ENCODE measurements around the gene CKS2. TPM values are rescaled to one million over a fixed set of nuclear protein-coding genes. Genes with fewer than 3 reads are reported as not detected.

The CKS2 gene
- total RNA-seq, 4 donors from 2014 or later: 2.8 to 16.3 (median 11.2) TPM

DNA sequence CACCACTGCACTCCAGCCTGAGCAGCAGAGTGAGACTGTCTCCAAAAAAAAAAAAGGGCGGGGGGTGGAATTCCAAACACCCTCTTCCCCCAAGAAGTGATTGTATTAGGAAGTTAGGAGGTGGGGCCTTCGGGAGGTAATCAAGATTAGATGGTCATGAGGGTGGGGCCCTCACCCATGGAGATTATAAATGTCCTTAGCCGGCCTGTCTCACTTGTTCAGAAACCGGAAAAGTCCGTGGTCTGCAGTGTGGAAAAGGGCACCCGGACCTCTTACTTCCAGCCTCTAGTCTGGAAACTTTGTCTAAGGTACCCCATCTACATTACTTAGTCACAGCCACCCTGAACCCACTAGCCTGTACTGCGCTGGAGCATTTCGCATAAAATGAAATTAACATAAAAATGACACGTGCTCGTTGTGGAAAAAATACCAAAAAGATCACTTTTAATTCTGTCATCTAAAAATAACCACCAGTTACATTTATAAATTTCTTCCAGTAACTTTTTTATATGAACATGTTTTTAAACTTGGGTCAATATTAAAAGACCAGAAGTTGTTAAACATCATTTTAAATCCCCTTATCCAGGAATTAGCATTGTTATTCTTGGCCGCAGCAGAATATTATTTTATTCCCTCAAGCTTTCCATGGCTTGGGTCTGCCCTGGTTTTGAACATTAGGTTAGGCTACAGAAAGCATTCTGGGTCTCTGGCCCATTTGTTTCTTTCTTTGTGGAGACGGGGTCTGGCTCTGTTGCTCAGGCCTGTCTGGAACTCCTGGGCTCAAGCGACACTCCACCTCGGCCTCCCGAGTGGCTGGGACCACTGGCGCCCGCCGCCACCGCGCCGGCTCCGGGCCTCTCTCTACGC is 1.2 kb upstream of the CKS2 start:
- H3K4me3 ChIP-seq (replicated peaks in 1 of 3): peak overlapping the region; percentile 27 to 86 (median 76)
- no peaks in the 10 kb centered on the region for H3K27me3 ChIP-seq
- H3K4me1 ChIP-seq: peaks cover 0 to 25% of the 10 kb centered on the region in 2 donors
- WGBS, 2 donors: 20 to 31% methylated on average over 15 to 23 of the region's 23 CpGs
- TF ChIP-seq, protein P1, sequence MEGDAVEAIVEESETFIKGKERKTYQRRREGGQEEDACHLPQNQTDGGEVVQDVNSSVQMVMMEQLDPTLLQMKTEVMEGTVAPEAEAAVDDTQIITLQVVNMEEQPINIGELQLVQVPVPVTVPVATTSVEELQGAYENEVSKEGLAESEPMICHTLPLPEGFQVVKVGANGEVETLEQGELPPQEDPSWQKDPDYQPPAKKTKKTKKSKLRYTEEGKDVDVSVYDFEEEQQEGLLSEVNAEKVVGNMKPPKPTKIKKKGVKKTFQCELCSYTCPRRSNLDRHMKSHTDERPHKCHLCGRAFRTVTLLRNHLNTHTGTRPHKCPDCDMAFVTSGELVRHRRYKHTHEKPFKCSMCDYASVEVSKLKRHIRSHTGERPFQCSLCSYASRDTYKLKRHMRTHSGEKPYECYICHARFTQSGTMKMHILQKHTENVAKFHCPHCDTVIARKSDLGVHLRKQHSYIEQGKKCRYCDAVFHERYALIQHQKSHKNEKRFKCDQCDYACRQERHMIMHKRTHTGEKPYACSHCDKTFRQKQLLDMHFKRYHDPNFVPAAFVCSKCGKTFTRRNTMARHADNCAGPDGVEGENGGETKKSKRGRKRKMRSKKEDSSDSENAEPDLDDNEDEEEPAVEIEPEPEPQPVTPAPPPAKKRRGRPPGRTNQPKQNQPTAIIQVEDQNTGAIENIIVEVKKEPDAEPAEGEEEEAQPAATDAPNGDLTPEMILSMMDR (IDR thresholded peaks at IDR 0.05): peak in 1 of 6 experiments; percentile 22
- peak in 1 of 2 donors; percentile 5 for TF ChIP-seq POLR2A (IDR thresholded peaks at IDR 0.05)
- peak overlapping the region; percentile 100 for H3K27ac ChIP-seq
- intact Hi-C loops (cut with DNase I): no loop called here
- peak in 1 of 2 donors; percentile 26 for DNase-seq
- H3K9me3 ChIP-seq: no peaks in the 10 kb centered on the region
- no peaks in the 10 kb centered on the region for H3K36me3 ChIP-seq

DNA sequence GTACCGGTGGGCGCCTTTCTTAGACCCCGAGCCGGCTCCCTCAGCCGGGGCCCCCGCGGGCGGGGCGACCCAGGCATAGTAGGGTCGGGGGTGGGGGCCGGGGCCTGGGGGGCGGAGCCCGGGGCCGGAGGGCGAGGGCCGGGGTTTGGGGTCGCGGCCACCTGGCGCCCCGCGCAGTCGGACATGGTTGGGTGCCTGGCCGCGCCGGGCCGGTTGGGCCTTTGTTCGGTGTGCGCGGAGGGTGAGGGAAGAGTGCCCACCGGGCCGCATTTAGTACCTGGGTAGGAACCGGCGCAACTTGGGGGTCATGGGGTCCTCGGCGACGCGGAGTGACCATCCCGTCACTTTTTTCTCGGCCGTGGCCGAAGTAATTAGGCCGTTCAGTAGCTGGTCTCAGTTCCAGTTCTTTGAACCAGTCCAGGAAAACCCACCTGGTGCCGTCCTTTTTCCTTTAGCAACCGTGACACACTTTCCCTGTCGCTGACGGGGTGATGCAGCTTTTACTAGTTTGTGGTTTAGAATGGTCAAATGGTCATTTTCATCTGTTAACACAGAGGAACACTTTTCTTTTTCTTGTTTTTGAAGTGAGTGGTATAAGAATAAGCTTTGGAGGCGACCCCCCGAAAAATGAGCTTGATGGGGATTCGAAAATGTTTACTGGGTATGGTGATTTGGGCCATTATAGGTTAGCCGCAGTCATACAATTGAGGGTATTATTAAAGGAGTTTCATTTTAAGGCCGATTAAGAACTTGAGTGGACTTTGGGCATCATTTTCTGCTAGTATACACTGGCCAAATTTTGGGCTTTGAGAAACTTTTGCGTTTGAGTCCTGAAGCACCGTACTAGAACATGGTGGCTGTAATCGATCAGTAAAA is 589 bp downstream of the CKS2 start:
- Histone ChIP-seq H3K4me3 (replicated peaks in 1 of 3) (peak overlapping the region in 2 of 3 donors; percentile 9 to 68), H3K27me3 (no peaks in the 10 kb centered on the region), H3K36me3 (no peaks in the 10 kb centered on the region), H3K27ac (peak overlapping the region in 2 of 3 donors; percentile 13 to 56), H3K9me3 (no peaks in the 10 kb centered on the region), H3K4me1 (peaks cover 0 to 25% of the 10 kb centered on the region in 2 donors)
- intact Hi-C loops (cut with DNase I): no loop called here
- DNase-seq: peak in 1 of 2 donors; percentile 18
- TF ChIP-seq POLR2A (IDR thresholded peaks at IDR 0.05): no peak
- TF ChIP-seq, protein P1 (IDR thresholded peaks at IDR 0.05): no peak
- 0% methylated on average over 27 to 29 of the region's 54 CpGs for WGBS, 2 donors

DNA sequence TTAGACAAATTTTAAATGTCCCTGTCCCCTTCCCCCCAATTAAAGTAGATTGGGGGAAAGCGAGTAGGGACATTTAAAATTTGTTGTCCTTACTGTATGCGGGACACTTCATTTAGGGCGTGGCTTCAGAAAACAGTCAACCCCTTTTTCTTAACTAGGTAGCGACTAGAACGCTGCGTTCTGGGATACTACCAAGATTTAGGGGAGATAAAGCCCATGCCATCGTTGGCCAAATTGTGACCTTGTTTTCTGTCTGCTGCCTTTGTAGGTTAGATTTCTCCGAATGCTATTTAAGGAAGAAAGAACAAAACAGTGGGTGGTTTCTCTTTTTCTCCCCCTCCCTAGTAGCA is 1.2 kb downstream of the CKS2 start:
- Histone ChIP-seq H3K36me3 (no peaks in the 10 kb centered on the region), H3K9me3 (no peaks in the 10 kb centered on the region), H3K27me3 (no peaks in the 10 kb centered on the region), H3K4me1 (peaks cover 0 to 25% of the 10 kb centered on the region in 2 donors), H3K27ac (no peak overlapping the region), H3K4me3 (replicated peaks in 1 of 3) (peak overlapping the region in 1 of 3 donors; percentile 68)
- intact Hi-C loops (cut with DNase I): no loop called here
- no peak for DNase-seq
- 3 to 4% methylated on average over 8 of the region's 8 CpGs for WGBS, 2 donors
- TF ChIP-seq POLR2A (IDR thresholded peaks at IDR 0.05): no peak
- TF ChIP-seq, protein P1 (IDR thresholded peaks at IDR 0.05): no peak

DNA sequence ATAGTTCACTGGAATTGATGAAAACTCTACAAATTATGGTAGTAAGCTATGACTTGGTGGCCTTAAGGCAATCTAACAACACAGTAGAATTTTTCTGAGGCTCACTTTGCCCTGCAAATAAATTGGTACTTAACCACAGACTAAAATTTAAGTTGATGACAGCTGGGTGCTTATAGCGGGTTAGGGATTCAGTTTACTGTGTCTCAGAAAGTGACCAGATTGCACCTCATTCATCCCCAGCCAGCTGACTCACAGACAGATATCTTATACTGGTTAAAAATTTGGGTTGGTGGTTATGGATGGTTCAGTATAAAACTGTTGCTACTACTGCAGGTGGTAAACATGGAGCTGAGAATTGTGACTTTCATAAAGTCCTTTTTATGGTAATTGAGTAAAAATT is 2.8 kb downstream of the CKS2 start:
- Histone ChIP-seq H3K27ac (no peak overlapping the region), H3K4me3 (replicated peaks in 1 of 3) (no peak overlapping the region), H3K4me1 (peaks cover 0 to 31% of the 10 kb centered on the region in 2 donors), H3K9me3 (no peaks in the 10 kb centered on the region), H3K27me3 (no peaks in the 10 kb centered on the region), H3K36me3 (no peaks in the 10 kb centered on the region)
- DNase-seq: no peak
- intact Hi-C loops (cut with DNase I): no loop called here
- WGBS, 2 donors: 83 to 90% methylated on average over 1 of the region's 1 CpG
- TF ChIP-seq, protein P1 (IDR thresholded peaks at IDR 0.05): no peak
- no peak for TF ChIP-seq POLR2A (IDR thresholded peaks at IDR 0.05)
